Activated CD4-positive, alpha-beta T cell treated with anti-CD3 and anti-CD28 coated beads for 36 hours (primary cell): ENCODE data around the gene RECQL5. TPM values are rescaled to one million over a fixed set of nuclear protein-coding genes. Genes with fewer than 3 reads are reported as not detected.
"Not testable (repeated sequence)": the region's sequence is repeated elsewhere in the genome, so short reads cannot be mapped to it uniquely, and the experiment has no call there.

Source experiments
- ATAC-seq: fragments of 200-7000 bp; cut with Tn5 transposase; one replicate; pipeline ENCODE4 v1.10.0; 2021; ENCODE audit warnings: mild to moderate bottlenecking, moderate library complexity
- CTCF ChIA-PET: fragments of 350-600 bp; sonication (Branson Sonifier 250); formaldehyde crosslinking; loops from one replicate; lab custom pipeline; 2021; ENCODE audit warnings: antibody characterized with exemption; lab: Charles Lee
- POLR2A ChIA-PET: fragments of 350-600 bp; sonication (Branson Sonifier 250); formaldehyde crosslinking; loops from one replicate; lab custom pipeline; 2021; ENCODE audit warnings: antibody characterized with exemption, inconsistent platforms; lab: Charles Lee
- DNase-seq: peaks from one replicate; pipeline ENCODE4 v3.0.0-alpha.2; 2020
- H3K27ac Mint-ChIP-seq: one replicate; pipeline ENCODE4 v1.8.0; 2021; ENCODE audit warnings: mixed read lengths
- H3K27me3 Mint-ChIP-seq: one replicate; pipeline ENCODE4 v1.8.0; 2021; ENCODE audit warnings: mixed read lengths
- H3K36me3 Mint-ChIP-seq: one replicate; pipeline ENCODE4 v1.8.0; 2021; ENCODE audit warnings: low read depth, mixed read lengths
- H3K4me1 Mint-ChIP-seq: one replicate; pipeline ENCODE4 v1.8.0; 2021; ENCODE audit warnings: mixed read lengths
- H3K4me3 Mint-ChIP-seq: one replicate; pipeline ENCODE4 v1.8.0; 2021; ENCODE audit warnings: mild to moderate bottlenecking, moderate library complexity, mixed read lengths
- H3K9me3 Mint-ChIP-seq: one replicate; pipeline ENCODE4 v1.8.0; 2021; ENCODE audit warnings: low read depth, mixed read lengths
- intact Hi-C, 2 experiments: fragments of 100-400 bp; cut with DNase I in 1 of 2; cut with micrococcal nuclease in 1 of 2; formaldehyde crosslinking; loops; one replicate each; pipeline versions ENCODE4 v1.14.2 to v1.15.1; 2022 to 2024; cut with DNase I, micrococcal nuclease
- total RNA-seq, 2 experiments: library from RNA; stranded (reverse); gene quantifications; one replicate each; pipeline ENCODE4 v1.2.3, GENCODE V29; 2021

RECQL5 gene
- total RNA-seq, 2 experiments from 2014 or later, result 36.4 to 40.5 TPM

GRCh38 chr17:75640556-75641119 is 26.3 kb downstream of the RECQL5 start:
- DNase-seq, result no peak
- H3K9me3 Mint-ChIP-seq, result no peaks in the 10 kb centered on the region
- no peaks in the 10 kb centered on the region for H3K4me1 Mint-ChIP-seq
- intact Hi-C loops, result no loop called here
- peaks cover 2% of the 10 kb centered on the region for H3K36me3 Mint-ChIP-seq
- CTCF ChIA-PET, result interaction anchor here (1.0 to 6.6 kb wide), 3 partner anchors 11 to 108 kb away, joined by 3 to 38 read pairs (median 11); no protein-coding TSS in a partner anchor
- H3K4me3 Mint-ChIP-seq, result no peak overlapping the region
- POLR2A ChIA-PET, result no interaction called here
- H3K27ac Mint-ChIP-seq, result no peak overlapping the region
- ATAC-seq, result no peak
- no peaks in the 10 kb centered on the region for H3K27me3 Mint-ChIP-seq

GRCh38 chr17:75639771-75640555 is 27.0 kb downstream of the RECQL5 start:
- no peak for DNase-seq
- POLR2A ChIA-PET, result no interaction called here
- no peak overlapping the region for H3K4me3 Mint-ChIP-seq
- no peak for ATAC-seq
- intact Hi-C loops, result no loop called here
- peaks cover 2% of the 10 kb centered on the region for H3K36me3 Mint-ChIP-seq
- no peak overlapping the region for H3K27ac Mint-ChIP-seq
- H3K9me3 Mint-ChIP-seq, result no peaks in the 10 kb centered on the region
- H3K27me3 Mint-ChIP-seq, result no peaks in the 10 kb centered on the region
- H3K4me1 Mint-ChIP-seq, result no peaks in the 10 kb centered on the region
- CTCF ChIA-PET, result interaction anchor here (0.6 kb wide), 1 partner anchor 108 kb away, joined by 3 read pairs; no protein-coding TSS in a partner anchor

- Mint-ChIP-seq H3K4me1 (no peaks in the 10 kb centered on the region), H3K4me3 (no peak overlapping the region), H3K36me3 (peaks cover 2% of the 10 kb centered on the region), H3K27me3 (no peaks in the 10 kb centered on the region), H3K27ac (no peak overlapping the region), H3K9me3 (no peaks in the 10 kb centered on the region)
- ATAC-seq (no peak), DNase-seq (no peak)
- POLR2A ChIA-PET, result no interaction called here
- CTCF ChIA-PET, result interaction anchor here (0.6 kb wide), 1 partner anchor 109 kb away, joined by 3 read pairs; no protein-coding TSS in a partner anchor
- intact Hi-C loops, result no loop called here
Measured at GRCh38 chr17:75639327-75639726, 27.6 kb downstream of the RECQL5 start.

- no peak for ATAC-seq
- intact Hi-C loops, result no loop called here
- no peaks in the 10 kb centered on the region for H3K27me3 Mint-ChIP-seq
Measured at GRCh38 chr17:75638893-75639292, 28.1 kb downstream of the RECQL5 start.

GRCh38 chr17:75638039-75638438 is 28.9 kb downstream of the RECQL5 start:
- H3K27ac Mint-ChIP-seq, H3K4me1 Mint-ChIP-seq, H3K36me3 Mint-ChIP-seq, H3K4me3 Mint-ChIP-seq, ATAC-seq, DNase-seq, intact Hi-C loops, H3K9me3 Mint-ChIP-seq, H3K27me3 Mint-ChIP-seq: not testable (repeated sequence)
- ChIA-PET POLR2A (interaction anchor here (0.7 kb wide), 1 partner anchor 103 kb away, joined by 4 read pairs; no protein-coding TSS in a partner anchor), CTCF (interaction anchor here (0.8 to 10.5 kb wide), 3 partner anchors 16 to 110 kb away, joined by 4 to 242 read pairs (median 8); no protein-coding TSS in a partner anchor)

More at GRCh38 chr17:75638893-75639292, 28.1 kb downstream of the RECQL5 start:
- Mint-ChIP-seq H3K27ac (no peak overlapping the region), H3K9me3 (no peaks in the 10 kb centered on the region), H3K4me1 (peaks cover 1% of the 10 kb centered on the region), H3K4me3 (no peak overlapping the region), H3K36me3 (peaks cover 2% of the 10 kb centered on the region)
- no peak for DNase-seq
- ChIA-PET CTCF (interaction anchor here (0.6 to 2.3 kb wide), 3 partner anchors 15 to 208 kb away, joined by 3 to 8 read pairs (median 3); no protein-coding TSS in a partner anchor), POLR2A (no interaction called here)

GRCh38 chr17:75637551-75637950 is 29.4 kb downstream of the RECQL5 start:
- Mint-ChIP-seq H3K9me3 (no peaks in the 10 kb centered on the region), H3K4me3 (no peak overlapping the region), H3K27ac (no peak overlapping the region), H3K36me3 (no peaks in the 10 kb centered on the region), H3K4me1 (peaks cover 5% of the 10 kb centered on the region), H3K27me3 (no peaks in the 10 kb centered on the region)
- DNase-seq, result no peak
- CTCF ChIA-PET, result interaction anchor here (0.7 to 10.5 kb wide), 3 partner anchors 16 to 110 kb away, joined by 3 to 242 read pairs (median 8); no protein-coding TSS in a partner anchor
- POLR2A ChIA-PET, result no interaction called here
- intact Hi-C loops, result no loop called here
- no peak for ATAC-seq

GRCh38 chr17:75637143-75637538 is 29.8 kb downstream of the RECQL5 start:
- intact Hi-C loops, result no loop called here
- DNase-seq, result no peak
- no peak for ATAC-seq
- H3K36me3 Mint-ChIP-seq, result no peaks in the 10 kb centered on the region
- POLR2A ChIA-PET, result no interaction called here
- no peaks in the 10 kb centered on the region for H3K27me3 Mint-ChIP-seq
- no peak overlapping the region for H3K27ac Mint-ChIP-seq
- H3K4me1 Mint-ChIP-seq, result peaks cover 5% of the 10 kb centered on the region
- CTCF ChIA-PET, result interaction anchor here (0.7 to 10.5 kb wide), 4 partner anchors 8 to 111 kb away, joined by 3 to 242 read pairs (median 6); a partner anchor contains a TSS
- H3K4me3 Mint-ChIP-seq, result no peak overlapping the region
- H3K9me3 Mint-ChIP-seq, result no peaks in the 10 kb centered on the region

GRCh38 chr17:75636381-75637142 is 30.4 kb downstream of the RECQL5 start:
- no peak for ATAC-seq
- Mint-ChIP-seq H3K27me3 (no peaks in the 10 kb centered on the region), H3K36me3 (no peaks in the 10 kb centered on the region), H3K4me1 (peaks cover 5% of the 10 kb centered on the region), H3K27ac (no peak overlapping the region), H3K4me3 (no peak overlapping the region), H3K9me3 (no peaks in the 10 kb centered on the region)
- DNase-seq, result no peak
- intact Hi-C loops, result no loop called here
- CTCF ChIA-PET, result interaction anchor here (0.7 to 10.5 kb wide), 5 partner anchors 9 to 111 kb away, joined by 3 to 242 read pairs (median 4); a partner anchor contains a TSS
- POLR2A ChIA-PET, result no interaction called here

- intact Hi-C loops, result no loop called here
- Mint-ChIP-seq H3K4me3 (no peak overlapping the region), H3K27me3 (no peaks in the 10 kb centered on the region), H3K27ac (no peak overlapping the region), H3K4me1 (peaks cover 5% of the 10 kb centered on the region), H3K36me3 (no peaks in the 10 kb centered on the region), H3K9me3 (no peaks in the 10 kb centered on the region)
- ChIA-PET POLR2A (no interaction called here), CTCF (interaction anchor here (10.5 kb wide), 1 partner anchor 112 kb away, joined by 242 read pairs; no protein-coding TSS in a partner anchor)
- ATAC-seq (no peak), DNase-seq (no peak)
Measured at GRCh38 chr17:75635610-75636202, 31.2 kb downstream of the RECQL5 start.

GRCh38 chr17:75634754-75635609 is 32.0 kb downstream of the RECQL5 start:
- Mint-ChIP-seq H3K9me3 (no peaks in the 10 kb centered on the region), H3K4me1 (peaks cover 5% of the 10 kb centered on the region), H3K36me3 (no peaks in the 10 kb centered on the region), H3K27ac (no peak overlapping the region), H3K27me3 (no peaks in the 10 kb centered on the region), H3K4me3 (no peak overlapping the region)
- intact Hi-C loops, result no loop called here
- ChIA-PET CTCF (interaction anchor here (0.8 to 10.5 kb wide), 6 partner anchors 11 to 362 kb away, joined by 3 to 242 read pairs (median 18); a partner anchor contains a TSS), POLR2A (no interaction called here)
- ATAC-seq (no peak), DNase-seq (no peak)
